ENCODE measurements around the gene PEX11A.

DNA sequence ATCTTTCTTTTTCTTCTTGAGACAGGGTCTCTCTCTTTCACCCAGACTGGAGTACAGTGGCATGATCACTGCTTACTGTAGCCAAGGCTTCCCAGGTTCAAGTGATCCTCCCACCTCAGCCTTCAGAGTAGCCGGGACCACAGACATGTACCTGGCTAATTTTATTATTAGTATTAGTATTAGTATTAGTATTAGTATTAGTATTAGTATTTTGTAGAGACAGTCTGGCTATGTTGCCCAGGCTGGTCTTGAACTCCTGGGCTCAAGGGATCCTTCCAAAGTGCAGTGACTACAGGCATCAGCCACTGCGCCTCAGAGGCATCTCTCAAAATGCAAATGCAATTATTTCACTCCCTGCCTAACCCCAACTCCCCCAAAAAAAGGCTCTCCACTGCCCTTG lies 37.0 kb downstream of the PEX11A start:
- TF ChIP-seq, protein P1, sequence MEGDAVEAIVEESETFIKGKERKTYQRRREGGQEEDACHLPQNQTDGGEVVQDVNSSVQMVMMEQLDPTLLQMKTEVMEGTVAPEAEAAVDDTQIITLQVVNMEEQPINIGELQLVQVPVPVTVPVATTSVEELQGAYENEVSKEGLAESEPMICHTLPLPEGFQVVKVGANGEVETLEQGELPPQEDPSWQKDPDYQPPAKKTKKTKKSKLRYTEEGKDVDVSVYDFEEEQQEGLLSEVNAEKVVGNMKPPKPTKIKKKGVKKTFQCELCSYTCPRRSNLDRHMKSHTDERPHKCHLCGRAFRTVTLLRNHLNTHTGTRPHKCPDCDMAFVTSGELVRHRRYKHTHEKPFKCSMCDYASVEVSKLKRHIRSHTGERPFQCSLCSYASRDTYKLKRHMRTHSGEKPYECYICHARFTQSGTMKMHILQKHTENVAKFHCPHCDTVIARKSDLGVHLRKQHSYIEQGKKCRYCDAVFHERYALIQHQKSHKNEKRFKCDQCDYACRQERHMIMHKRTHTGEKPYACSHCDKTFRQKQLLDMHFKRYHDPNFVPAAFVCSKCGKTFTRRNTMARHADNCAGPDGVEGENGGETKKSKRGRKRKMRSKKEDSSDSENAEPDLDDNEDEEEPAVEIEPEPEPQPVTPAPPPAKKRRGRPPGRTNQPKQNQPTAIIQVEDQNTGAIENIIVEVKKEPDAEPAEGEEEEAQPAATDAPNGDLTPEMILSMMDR (IDR thresholded peaks at IDR 0.05) = no peak
- TF ChIP-seq POLR2A (IDR thresholded peaks at IDR 0.05) (no peak), EP300 (IDR thresholded peaks at IDR 0.05) (no peak)
